HepG2 (cell line): ENCODE data around the gene GTPBP6. TPM values are rescaled to one million over a fixed set of nuclear protein-coding genes. Genes with fewer than 3 reads are reported as not detected.

Source experiments
- EP300 ChIP-seq, 3 experiments: sonication (generic) in 1 of 3; formaldehyde crosslinking in 1 of 3; IDR thresholded peaks; 2 replicates each; pipeline versions ENCODE4 v1.5.1 to v1.6.1; 2011 to 2020; ENCODE audit warnings: low read depth in 2 of 3, low read length in 2 of 3, borderline replicate concordance in 1 of 3, improper control_type of control experiment in 1 of 3, mild to moderate bottlenecking in 1 of 3, missing genetic modification reagents in 1 of 3, moderate library complexity in 1 of 3
- HNF4A ChIP-seq: sonication (generic); formaldehyde crosslinking; IDR thresholded peaks from 2 replicates; pipeline ENCODE4 v1.4.0; 2020; ENCODE audit warnings: missing genetic modification reagents
- NFYB ChIP-seq: sonication (generic); formaldehyde crosslinking; IDR thresholded peaks from 2 replicates; pipeline ENCODE4 v1.4.0; 2020; ENCODE audit warnings: missing genetic modification reagents
- PHF8 ChIP-seq: sonication (generic); formaldehyde crosslinking; IDR thresholded peaks from 2 replicates; pipeline ENCODE4 v1.5.0; 2020; ENCODE audit warnings: missing genetic modification reagents
- SALL1 ChIP-seq: sonication (generic); formaldehyde crosslinking; IDR thresholded peaks from 2 replicates; pipeline ENCODE4 v1.8.0; 2022; ENCODE audit warnings: mild to moderate bottlenecking, missing genetic modification reagents
- ZNF138 ChIP-seq: sonication (generic); formaldehyde crosslinking; IDR thresholded peaks from 2 replicates; pipeline ENCODE4 v1.5.0; 2020; ENCODE audit warnings: mild to moderate bottlenecking, low read depth, missing genetic modification reagents
- ZNF331 ChIP-seq: sonication (generic); formaldehyde crosslinking; IDR thresholded peaks from 2 replicates; pipeline ENCODE4 v1.4.0; 2020; ENCODE audit warnings: missing genetic modification reagents
- ZNF567 ChIP-seq: sonication (generic); formaldehyde crosslinking; IDR thresholded peaks from 2 replicates; pipeline ENCODE4 v1.8.1; 2023; ENCODE audit warnings: mild to moderate bottlenecking, missing genetic modification reagents, borderline replicate concordance
- ZNF577 ChIP-seq: sonication (generic); formaldehyde crosslinking; IDR thresholded peaks from 2 replicates; pipeline ENCODE4 v1.4.0; 2020; ENCODE audit warnings: mild to moderate bottlenecking, low read depth, missing genetic modification reagents, borderline replicate concordance
- ZNF605 ChIP-seq: sonication (generic); formaldehyde crosslinking; IDR thresholded peaks from 2 replicates; pipeline ENCODE4 v1.8.0; 2022; ENCODE audit warnings: mild to moderate bottlenecking, missing genetic modification reagents
- ZNF768 ChIP-seq: sonication (generic); formaldehyde crosslinking; IDR thresholded peaks from 2 replicates; pipeline ENCODE4 v1.4.0; 2020; ENCODE audit warnings: missing genetic modification reagents
- ZNF790 ChIP-seq: sonication (generic); formaldehyde crosslinking; IDR thresholded peaks from 2 replicates; pipeline ENCODE4 v1.8.0; 2022; ENCODE audit warnings: missing genetic modification reagents, mild to moderate bottlenecking, borderline replicate concordance
- polyA plus RNA-seq, 8 experiments: library from polyadenylated mRNA; depleted of rRNA in 3 of 8; stranded (reverse) in 7 of 8; unstranded in 1 of 8; fragments of >200 nt; fragmentation: Illumina TruSeq in 4 of 8; extraction: Trizol in 4 of 8; gene quantifications; 2 replicates each; pipeline versions ENCODE4 v1.2.1 to v1.2.3, GENCODE V29; 2011 to 2016; ENCODE audit warnings: low read depth in 4 of 8, missing spikeins in 1 of 8, mixed read lengths in 1 of 8; ENCODE audit not compliant: insufficient read depth in 1 of 8
- total RNA-seq, 5 experiments: library from RNA; depleted of rRNA; stranded (reverse); fragments of >200 nt; fragmentation: Illumina TruSeq; extraction: Trizol; gene quantifications; 2 replicates each; pipeline ENCODE4 v1.2.3, GENCODE V29; 2016; ENCODE audit warnings: low read depth in 1 of 5
- TF ChIP-seq, protein P1 (sequence below): sonication (generic); formaldehyde crosslinking; IDR thresholded peaks from 2 replicates; pipeline ENCODE4 v1.4.0; 2020; ENCODE audit warnings: missing genetic modification reagents
- TF ChIP-seq, protein P2 (sequence below): sonication (generic); formaldehyde crosslinking; IDR thresholded peaks from 2 replicates; pipeline ENCODE4 v1.4.0; 2020; ENCODE audit warnings: missing genetic modification reagents
- TF ChIP-seq, protein P3 (sequence below): sonication (generic); formaldehyde crosslinking; IDR thresholded peaks from 2 replicates; pipeline ENCODE4 v1.5.0; 2020; ENCODE audit warnings: mild to moderate bottlenecking, missing genetic modification reagents, borderline replicate concordance
- TF ChIP-seq, protein P4 (sequence below): sonication (generic); formaldehyde crosslinking; IDR thresholded peaks from 2 replicates; pipeline ENCODE4 v1.4.0; 2020; ENCODE audit warnings: missing genetic modification reagents
- TF ChIP-seq, protein P5 (sequence below): sonication (generic); formaldehyde crosslinking; IDR thresholded peaks from 2 replicates; pipeline ENCODE4 v1.4.0; 2020; ENCODE audit warnings: missing genetic modification reagents, borderline replicate concordance

GTPBP6 gene
- total and polyA plus RNA-seq, 2 of the 13 experiments (the other 11 are each of a cell fraction or from before 2014, with no cell fraction given): 20.2 to 39.6 TPM

DNA sequence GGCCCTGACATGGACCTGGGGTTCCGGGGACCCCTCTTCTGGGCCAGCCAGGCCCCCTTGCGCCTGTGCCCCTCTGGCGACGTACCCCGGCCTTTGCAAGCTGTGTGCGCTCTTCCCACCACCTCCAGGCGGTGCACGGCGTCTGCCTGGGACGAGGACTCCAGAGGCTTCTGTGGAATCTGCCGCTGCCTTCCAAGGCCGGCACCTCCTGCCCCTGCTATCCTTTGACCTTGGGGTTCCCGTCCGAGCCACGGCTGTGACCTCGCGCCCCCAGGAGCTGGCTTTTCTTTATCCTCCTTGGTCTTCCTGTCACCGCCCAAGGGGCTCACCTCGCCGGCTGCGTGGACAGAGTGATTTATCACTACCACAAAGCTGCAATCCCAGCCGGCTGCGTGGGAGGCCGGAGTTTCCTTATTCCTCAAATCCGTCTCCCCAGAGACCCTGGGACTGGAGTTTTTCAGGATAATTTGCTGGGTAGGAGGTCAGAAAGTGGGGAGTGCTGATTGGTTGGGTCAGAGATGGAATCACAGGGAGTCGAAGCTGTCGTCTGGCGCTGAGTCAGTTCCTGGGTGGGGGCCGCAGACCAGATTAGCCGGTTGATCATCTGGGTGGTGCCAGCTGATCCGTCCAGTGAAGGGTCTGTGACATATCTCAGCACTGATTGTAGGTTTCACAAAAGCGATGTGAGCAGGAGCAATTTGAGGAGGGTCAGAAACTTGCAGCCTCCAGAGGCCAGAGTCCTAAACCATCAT lies 57.3 kb downstream of the GTPBP6 start (continued):
- TF ChIP-seq, protein P1, sequence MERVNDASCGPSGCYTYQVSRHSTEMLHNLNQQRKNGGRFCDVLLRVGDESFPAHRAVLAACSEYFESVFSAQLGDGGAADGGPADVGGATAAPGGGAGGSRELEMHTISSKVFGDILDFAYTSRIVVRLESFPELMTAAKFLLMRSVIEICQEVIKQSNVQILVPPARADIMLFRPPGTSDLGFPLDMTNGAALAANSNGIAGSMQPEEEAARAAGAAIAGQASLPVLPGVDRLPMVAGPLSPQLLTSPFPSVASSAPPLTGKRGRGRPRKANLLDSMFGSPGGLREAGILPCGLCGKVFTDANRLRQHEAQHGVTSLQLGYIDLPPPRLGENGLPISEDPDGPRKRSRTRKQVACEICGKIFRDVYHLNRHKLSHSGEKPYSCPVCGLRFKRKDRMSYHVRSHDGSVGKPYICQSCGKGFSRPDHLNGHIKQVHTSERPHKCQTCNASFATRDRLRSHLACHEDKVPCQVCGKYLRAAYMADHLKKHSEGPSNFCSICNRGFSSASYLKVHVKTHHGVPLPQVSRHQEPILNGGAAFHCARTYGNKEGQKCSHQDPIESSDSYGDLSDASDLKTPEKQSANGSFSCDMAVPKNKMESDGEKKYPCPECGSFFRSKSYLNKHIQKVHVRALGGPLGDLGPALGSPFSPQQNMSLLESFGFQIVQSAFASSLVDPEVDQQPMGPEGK: peak; percentile 50; the same call in 1 of the 2 replicates
- TF ChIP-seq, protein P2, sequence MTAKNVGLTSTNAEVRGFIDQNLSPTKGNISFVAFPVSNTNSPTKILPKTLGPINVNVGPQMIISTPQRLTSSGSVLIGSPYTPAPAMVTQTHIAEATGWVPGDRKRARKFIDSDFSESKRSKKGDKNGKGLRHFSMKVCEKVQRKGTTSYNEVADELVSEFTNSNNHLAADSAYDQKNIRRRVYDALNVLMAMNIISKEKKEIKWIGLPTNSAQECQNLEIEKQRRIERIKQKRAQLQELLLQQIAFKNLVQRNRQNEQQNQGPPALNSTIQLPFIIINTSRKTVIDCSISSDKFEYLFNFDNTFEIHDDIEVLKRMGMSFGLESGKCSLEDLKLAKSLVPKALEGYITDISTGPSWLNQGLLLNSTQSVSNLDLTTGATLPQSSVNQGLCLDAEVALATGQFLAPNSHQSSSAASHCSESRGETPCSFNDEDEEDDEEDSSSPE (CRISPR knock-in tag): peak; percentile 52
- TF ChIP-seq, protein P3, sequence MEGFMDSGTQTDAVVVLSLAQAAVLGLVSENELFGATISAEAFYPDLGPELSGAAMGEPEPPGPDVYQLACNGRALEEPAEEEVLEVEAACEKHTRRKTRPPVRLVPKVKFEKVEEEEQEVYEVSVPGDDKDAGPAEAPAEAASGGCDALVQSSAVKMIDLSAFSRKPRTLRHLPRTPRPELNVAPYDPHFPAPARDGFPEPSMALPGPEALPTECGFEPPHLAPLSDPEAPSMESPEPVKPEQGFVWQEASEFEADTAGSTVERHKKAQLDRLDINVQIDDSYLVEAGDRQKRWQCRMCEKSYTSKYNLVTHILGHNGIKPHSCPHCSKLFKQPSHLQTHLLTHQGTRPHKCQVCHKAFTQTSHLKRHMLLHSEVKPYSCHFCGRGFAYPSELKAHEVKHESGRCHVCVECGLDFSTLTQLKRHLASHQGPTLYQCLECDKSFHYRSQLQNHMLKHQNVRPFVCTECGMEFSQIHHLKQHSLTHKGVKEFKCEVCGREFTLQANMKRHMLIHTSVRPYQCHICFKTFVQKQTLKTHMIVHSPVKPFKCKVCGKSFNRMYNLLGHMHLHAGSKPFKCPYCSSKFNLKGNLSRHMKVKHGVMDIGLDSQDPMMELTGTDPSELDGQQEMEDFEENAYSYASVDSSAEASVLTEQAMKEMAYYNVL (CRISPR knock-in tag): peak; percentile 84; the same call in 1 of the 2 replicates
- TF ChIP-seq ZNF567 (CRISPR knock-in tag) (0 out of 2 replicates have a peak, but pooled peaks have one; percentile 42), SALL1 (CRISPR knock-in tag) (peak; percentile 43), ZNF790 (CRISPR knock-in tag) (peak; percentile 41; the same call in 1 of the 2 replicates), PHF8 (CRISPR knock-in tag) (0 out of 2 replicates have a peak, but pooled peaks have one; percentile 16), EP300 (IDR thresholded peaks at IDR 0.05; ENCODE audit: low read depth in 2 of 2, low read length in 2 of 2) (peak in 1 of 2 experiments; percentile 11; a peak in 1 of 4 replicates), EP300 (CRISPR knock-in tag; IDR thresholded peaks at IDR 0.05; ENCODE audit: borderline replicate concordance) (no peak), ZNF605 (CRISPR knock-in tag) (peak; percentile 52; the same call in 1 of the 2 replicates), ZNF577 (no peak), ZNF331 (CRISPR knock-in tag) (peak; percentile 36; the same call in 1 of the 2 replicates), ZNF768 (CRISPR knock-in tag) (0 out of 2 replicates have a peak, but pooled peaks have one; percentile 11), HNF4A (CRISPR knock-in tag) (peak; percentile 45), NFYB (CRISPR knock-in tag) (0 out of 2 replicates have a peak, but pooled peaks have one; percentile 19), ZNF138 (peak; percentile 49; the same call in 1 of the 2 replicates)
- TF ChIP-seq, protein P4, sequence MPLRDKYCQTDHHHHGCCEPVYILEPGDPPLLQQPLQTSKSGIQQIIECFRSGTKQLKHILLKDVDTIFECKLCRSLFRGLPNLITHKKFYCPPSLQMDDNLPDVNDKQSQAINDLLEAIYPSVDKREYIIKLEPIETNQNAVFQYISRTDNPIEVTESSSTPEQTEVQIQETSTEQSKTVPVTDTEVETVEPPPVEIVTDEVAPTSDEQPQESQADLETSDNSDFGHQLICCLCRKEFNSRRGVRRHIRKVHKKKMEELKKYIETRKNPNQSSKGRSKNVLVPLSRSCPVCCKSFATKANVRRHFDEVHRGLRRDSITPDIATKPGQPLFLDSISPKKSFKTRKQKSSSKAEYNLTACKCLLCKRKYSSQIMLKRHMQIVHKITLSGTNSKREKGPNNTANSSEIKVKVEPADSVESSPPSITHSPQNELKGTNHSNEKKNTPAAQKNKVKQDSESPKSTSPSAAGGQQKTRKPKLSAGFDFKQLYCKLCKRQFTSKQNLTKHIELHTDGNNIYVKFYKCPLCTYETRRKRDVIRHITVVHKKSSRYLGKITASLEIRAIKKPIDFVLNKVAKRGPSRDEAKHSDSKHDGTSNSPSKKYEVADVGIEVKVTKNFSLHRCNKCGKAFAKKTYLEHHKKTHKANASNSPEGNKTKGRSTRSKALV (CRISPR knock-in tag): 0 out of 2 replicates have a peak, but pooled peaks have one; percentile 44
- TF ChIP-seq, protein P5, sequence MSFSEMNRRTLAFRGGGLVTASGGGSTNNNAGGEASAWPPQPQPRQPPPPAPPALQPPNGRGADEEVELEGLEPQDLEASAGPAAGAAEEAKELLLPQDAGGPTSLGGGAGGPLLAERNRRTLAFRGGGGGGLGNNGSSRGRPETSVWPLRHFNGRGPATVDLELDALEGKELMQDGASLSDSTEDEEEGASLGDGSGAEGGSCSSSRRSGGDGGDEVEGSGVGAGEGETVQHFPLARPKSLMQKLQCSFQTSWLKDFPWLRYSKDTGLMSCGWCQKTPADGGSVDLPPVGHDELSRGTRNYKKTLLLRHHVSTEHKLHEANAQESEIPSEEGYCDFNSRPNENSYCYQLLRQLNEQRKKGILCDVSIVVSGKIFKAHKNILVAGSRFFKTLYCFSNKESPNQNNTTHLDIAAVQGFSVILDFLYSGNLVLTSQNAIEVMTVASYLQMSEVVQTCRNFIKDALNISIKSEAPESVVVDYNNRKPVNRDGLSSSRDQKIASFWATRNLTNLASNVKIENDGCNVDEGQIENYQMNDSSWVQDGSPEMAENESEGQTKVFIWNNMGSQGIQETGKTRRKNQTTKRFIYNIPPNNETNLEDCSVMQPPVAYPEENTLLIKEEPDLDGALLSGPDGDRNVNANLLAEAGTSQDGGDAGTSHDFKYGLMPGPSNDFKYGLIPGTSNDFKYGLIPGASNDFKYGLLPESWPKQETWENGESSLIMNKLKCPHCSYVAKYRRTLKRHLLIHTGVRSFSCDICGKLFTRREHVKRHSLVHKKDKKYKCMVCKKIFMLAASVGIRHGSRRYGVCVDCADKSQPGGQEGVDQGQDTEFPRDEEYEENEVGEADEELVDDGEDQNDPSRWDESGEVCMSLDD: peak; percentile 97
